ENCODE measurements around the gene DSCAM.

The DSCAM gene

GRCh38 chr21:40840401-40841125, 6.4 kb downstream of the DSCAM start:
- Histone ChIP-seq H3K9me3 (ENCODE audit: control insufficient read depth, low read length) (no peaks in the 10 kb centered on the region), H3K27ac (ENCODE audit: low read depth, low read length, severe bottlenecking) (no peak overlapping the region), H3K4me3 (ENCODE audit: extremely low read depth, insufficient read depth, low read length, poor library complexity, severe bottlenecking) (no peak overlapping the region), H3K36me3 (ENCODE audit: control insufficient read depth, insufficient read depth, low read length) (no peaks in the 10 kb centered on the region), H3K4me1 (ENCODE audit: control insufficient read depth, insufficient read depth, low read length, poor library complexity, severe bottlenecking) (no peaks in the 10 kb centered on the region)
- WGBS, 2 experiments (ENCODE audit: insufficient coverage in 2 of 2): 92% methylated on average over 10 to 12 of the region's 15 CpGs

GRCh38 chr21:40839521-40839920, 7.4 kb downstream of the DSCAM start:
- Histone ChIP-seq H3K4me3 (ENCODE audit: extremely low read depth, insufficient read depth, low read length, poor library complexity, severe bottlenecking) (no peak overlapping the region), H3K27ac (ENCODE audit: low read depth, low read length, severe bottlenecking) (no peak overlapping the region), H3K4me1 (ENCODE audit: control insufficient read depth, insufficient read depth, low read length, poor library complexity, severe bottlenecking) (no peaks in the 10 kb centered on the region), H3K9me3 (ENCODE audit: control insufficient read depth, low read length) (no peaks in the 10 kb centered on the region), H3K36me3 (ENCODE audit: control insufficient read depth, insufficient read depth, low read length) (no peaks in the 10 kb centered on the region)
- WGBS, 2 experiments (ENCODE audit: insufficient coverage in 2 of 2): 100% methylated on average over 1 of the region's 2 CpGs

- WGBS, 2 experiments (ENCODE audit: insufficient coverage in 2 of 2): 80 to 90% methylated on average over 1 to 2 of the region's 5 CpGs
- H3K36me3 ChIP-seq (ENCODE audit: control insufficient read depth, insufficient read depth, low read length): no peaks in the 10 kb centered on the region
- no peaks in the 10 kb centered on the region for H3K4me1 ChIP-seq (ENCODE audit: control insufficient read depth, insufficient read depth, low read length, poor library complexity, severe bottlenecking)
These were observed 9.5 kb downstream of the DSCAM start for GRCh38 chr21:40837456-40837855.

GRCh38 chr21:40835184-40835694, 11.7 kb downstream of the DSCAM start:
- 40% methylated on average over 1 of the region's 2 CpGs; no CpG with 5 or more reads in 1 of the 2 experiments for WGBS, 2 experiments (ENCODE audit: insufficient coverage in 2 of 2)
- no peaks in the 10 kb centered on the region for H3K36me3 ChIP-seq (ENCODE audit: control insufficient read depth, insufficient read depth, low read length)
- H3K27ac ChIP-seq (ENCODE audit: low read depth, low read length, severe bottlenecking): no peak overlapping the region
- no peak overlapping the region for H3K4me3 ChIP-seq (ENCODE audit: extremely low read depth, insufficient read depth, low read length, poor library complexity, severe bottlenecking)
- H3K4me1 ChIP-seq (ENCODE audit: control insufficient read depth, insufficient read depth, low read length, poor library complexity, severe bottlenecking): no peaks in the 10 kb centered on the region
- no peaks in the 10 kb centered on the region for H3K9me3 ChIP-seq (ENCODE audit: control insufficient read depth, low read length)

More at GRCh38 chr21:40837456-40837855, 9.5 kb downstream of the DSCAM start:
- no peak overlapping the region for H3K27ac ChIP-seq (ENCODE audit: low read depth, low read length, severe bottlenecking)
- H3K9me3 ChIP-seq (ENCODE audit: control insufficient read depth, low read length): no peaks in the 10 kb centered on the region
- H3K4me3 ChIP-seq (ENCODE audit: extremely low read depth, insufficient read depth, low read length, poor library complexity, severe bottlenecking): no peak overlapping the region

GRCh38 chr21:40833184-40833583, 13.8 kb downstream of the DSCAM start:
- H3K36me3 ChIP-seq (ENCODE audit: control insufficient read depth, insufficient read depth, low read length): no peaks in the 10 kb centered on the region
- H3K27ac ChIP-seq (ENCODE audit: low read depth, low read length, severe bottlenecking): no peak overlapping the region
- no peaks in the 10 kb centered on the region for H3K9me3 ChIP-seq (ENCODE audit: control insufficient read depth, low read length)
- no peaks in the 10 kb centered on the region for H3K4me1 ChIP-seq (ENCODE audit: control insufficient read depth, insufficient read depth, low read length, poor library complexity, severe bottlenecking)
- WGBS, 2 experiments (ENCODE audit: insufficient coverage in 2 of 2): 83 to 100% methylated on average over 2 to 3 of the region's 6 CpGs
- H3K4me3 ChIP-seq (ENCODE audit: extremely low read depth, insufficient read depth, low read length, poor library complexity, severe bottlenecking): no peak overlapping the region

GRCh38 chr21:40832316-40832715, 14.6 kb downstream of the DSCAM start:
- Histone ChIP-seq H3K27ac (ENCODE audit: low read depth, low read length, severe bottlenecking) (no peak overlapping the region), H3K9me3 (ENCODE audit: control insufficient read depth, low read length) (no peaks in the 10 kb centered on the region), H3K36me3 (ENCODE audit: control insufficient read depth, insufficient read depth, low read length) (no peaks in the 10 kb centered on the region), H3K4me1 (ENCODE audit: control insufficient read depth, insufficient read depth, low read length, poor library complexity, severe bottlenecking) (no peaks in the 10 kb centered on the region), H3K4me3 (ENCODE audit: extremely low read depth, insufficient read depth, low read length, poor library complexity, severe bottlenecking) (no peak overlapping the region)
- WGBS, 2 experiments (ENCODE audit: insufficient coverage in 2 of 2): 80% methylated on average over 1 of the region's 6 CpGs; no CpG with 5 or more reads in 1 of the 2 experiments

- Histone ChIP-seq H3K4me3 (ENCODE audit: extremely low read depth, insufficient read depth, low read length, poor library complexity, severe bottlenecking) (no peak overlapping the region), H3K27ac (ENCODE audit: low read depth, low read length, severe bottlenecking) (no peak overlapping the region), H3K36me3 (ENCODE audit: control insufficient read depth, insufficient read depth, low read length) (no peaks in the 10 kb centered on the region), H3K9me3 (ENCODE audit: control insufficient read depth, low read length) (no peaks in the 10 kb centered on the region), H3K4me1 (ENCODE audit: control insufficient read depth, insufficient read depth, low read length, poor library complexity, severe bottlenecking) (no peaks in the 10 kb centered on the region)
- WGBS, 2 experiments (ENCODE audit: insufficient coverage in 2 of 2): 70 to 79% methylated on average over 4 of the region's 4 CpGs
These were observed 16.1 kb downstream of the DSCAM start for GRCh38 chr21:40830836-40831235.

GRCh38 chr21:40829791-40830190, 17.2 kb downstream of the DSCAM start:
- Histone ChIP-seq H3K36me3 (ENCODE audit: control insufficient read depth, insufficient read depth, low read length) (no peaks in the 10 kb centered on the region), H3K9me3 (ENCODE audit: control insufficient read depth, low read length) (no peaks in the 10 kb centered on the region), H3K27ac (ENCODE audit: low read depth, low read length, severe bottlenecking) (no peak overlapping the region), H3K4me3 (ENCODE audit: extremely low read depth, insufficient read depth, low read length, poor library complexity, severe bottlenecking) (no peak overlapping the region), H3K4me1 (ENCODE audit: control insufficient read depth, insufficient read depth, low read length, poor library complexity, severe bottlenecking) (no peaks in the 10 kb centered on the region)
- 69 to 96% methylated on average over 2 of the region's 2 CpGs for WGBS, 2 experiments (ENCODE audit: insufficient coverage in 2 of 2)

- WGBS, 2 experiments (ENCODE audit: insufficient coverage in 2 of 2): 87 to 100% methylated on average over 4 to 5 of the region's 5 CpGs
- Histone ChIP-seq H3K27ac (ENCODE audit: low read depth, low read length, severe bottlenecking) (no peak overlapping the region), H3K4me3 (ENCODE audit: extremely low read depth, insufficient read depth, low read length, poor library complexity, severe bottlenecking) (no peak overlapping the region)
These were observed 17.6 kb downstream of the DSCAM start for GRCh38 chr21:40829308-40829707.

GRCh38 chr21:40827509-40827908, 19.4 kb downstream of the DSCAM start:
- 88 to 90% methylated on average over 4 of the region's 4 CpGs for WGBS, 2 experiments (ENCODE audit: insufficient coverage in 2 of 2)
- H3K9me3 ChIP-seq (ENCODE audit: control insufficient read depth, low read length): no peaks in the 10 kb centered on the region

More at GRCh38 chr21:40829308-40829707, 17.6 kb downstream of the DSCAM start:
- H3K4me1 ChIP-seq (ENCODE audit: control insufficient read depth, insufficient read depth, low read length, poor library complexity, severe bottlenecking): no peaks in the 10 kb centered on the region
- H3K36me3 ChIP-seq (ENCODE audit: control insufficient read depth, insufficient read depth, low read length): no peaks in the 10 kb centered on the region
- H3K9me3 ChIP-seq (ENCODE audit: control insufficient read depth, low read length): no peaks in the 10 kb centered on the region

More at GRCh38 chr21:40827509-40827908, 19.4 kb downstream of the DSCAM start:
- Histone ChIP-seq H3K27ac (ENCODE audit: low read depth, low read length, severe bottlenecking) (no peak overlapping the region), H3K36me3 (ENCODE audit: control insufficient read depth, insufficient read depth, low read length) (no peaks in the 10 kb centered on the region), H3K4me3 (ENCODE audit: extremely low read depth, insufficient read depth, low read length, poor library complexity, severe bottlenecking) (no peak overlapping the region), H3K4me1 (ENCODE audit: control insufficient read depth, insufficient read depth, low read length, poor library complexity, severe bottlenecking) (no peaks in the 10 kb centered on the region)
